ENCODE measurements around the gene NUDT3.
"Not testable (repeated sequence)": the region's sequence is repeated elsewhere in the genome, so short reads cannot be mapped to it uniquely, and the experiment has no call there.

The NUDT3 gene

DNA sequence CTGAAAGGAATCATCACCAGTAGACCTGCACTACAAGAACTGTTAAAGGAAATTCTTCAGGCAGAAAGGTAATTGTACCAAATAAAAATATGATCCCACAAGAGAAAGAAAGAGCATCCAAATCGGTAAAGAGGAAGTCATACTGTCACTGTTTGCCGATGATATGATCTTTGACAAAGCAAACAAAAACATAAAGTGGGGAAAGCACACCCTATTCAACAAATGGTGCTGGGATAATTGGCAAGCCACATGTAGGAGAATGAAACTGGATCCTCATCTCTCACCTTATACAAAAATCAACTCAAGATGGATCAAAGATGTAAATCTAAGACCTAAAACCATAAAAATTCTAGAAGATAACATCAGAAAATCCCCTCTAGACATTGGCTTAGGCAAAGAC, 140.1 kb downstream of the NUDT3 start:
- not testable (repeated sequence) for DNase-seq (ENCODE audit: low spot score)

DNA sequence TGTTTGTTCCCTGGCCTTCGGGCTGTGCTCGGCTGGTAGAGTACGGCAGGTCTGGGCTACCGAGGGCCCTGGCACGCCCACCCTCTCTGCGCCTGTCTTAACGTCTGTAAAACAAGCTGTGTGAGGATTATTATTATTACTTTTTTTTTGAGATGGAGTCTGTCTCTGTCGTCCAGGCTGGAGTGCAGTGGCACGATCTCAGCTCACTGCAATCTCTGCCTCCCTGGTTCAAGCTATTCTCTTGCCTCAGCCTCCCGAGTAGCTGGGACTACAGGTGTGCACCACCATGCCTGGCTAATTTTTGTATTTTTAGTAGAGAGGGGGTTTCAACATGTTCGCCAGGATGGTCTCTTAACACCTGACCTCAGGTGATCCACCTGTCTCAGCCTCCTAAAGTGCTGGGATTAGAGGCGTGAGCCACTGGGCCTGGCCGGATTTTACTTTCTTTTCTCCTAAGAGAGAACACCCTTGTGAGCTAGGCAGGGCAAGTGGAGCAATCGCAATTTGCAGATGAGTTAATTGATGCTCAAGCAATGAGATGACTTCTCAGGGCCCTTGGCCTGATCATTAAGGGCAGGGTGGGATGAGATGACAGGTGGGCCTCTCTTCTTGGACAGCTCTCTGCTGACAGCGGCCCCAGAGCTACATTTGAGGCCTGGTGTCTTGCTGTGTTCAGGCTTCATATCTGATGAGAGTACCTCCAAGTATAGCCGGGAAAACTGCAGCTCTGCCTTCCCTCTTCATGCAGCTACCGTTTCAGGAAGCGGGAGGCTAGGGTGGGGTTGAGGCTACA, 142.8 kb downstream of the NUDT3 start:
- DNase-seq (ENCODE audit: low spot score) = peak; percentile 1

DNA sequence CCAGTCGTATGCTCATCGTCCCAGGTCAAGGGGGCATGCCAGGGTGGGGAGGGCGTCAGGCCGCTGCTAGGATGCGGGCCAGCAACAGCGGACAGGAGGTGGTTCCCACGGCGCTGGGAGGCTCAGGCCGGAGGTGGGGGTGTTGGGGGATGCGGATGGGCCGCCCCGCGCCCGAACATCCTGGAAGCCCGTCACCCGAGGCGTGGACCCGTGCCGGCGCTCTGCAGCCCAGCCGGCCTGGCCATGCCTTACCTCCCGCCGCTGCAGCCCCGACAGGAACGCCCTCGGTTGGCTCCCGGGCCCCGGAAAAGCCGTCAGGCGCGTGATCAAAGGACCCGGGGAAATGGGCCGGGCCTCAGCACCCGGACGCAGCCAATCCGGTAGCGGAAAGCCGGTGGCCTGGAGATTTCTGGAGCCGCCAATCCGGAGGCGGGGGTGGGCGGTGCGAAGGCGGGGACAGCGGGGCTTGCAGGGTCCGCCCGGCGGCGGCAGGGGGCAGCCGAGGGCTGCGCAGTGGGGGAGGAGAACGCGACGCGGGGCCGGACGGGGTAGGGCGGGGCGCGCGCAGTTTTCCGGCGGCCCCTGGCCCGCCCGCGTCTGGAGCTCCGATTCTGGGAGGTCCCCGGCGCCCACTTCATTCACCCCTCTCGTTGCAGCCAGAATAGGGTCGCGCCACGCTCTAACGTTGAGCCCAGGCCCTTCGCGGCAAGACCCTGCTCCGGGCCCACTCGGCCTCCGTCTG, 143.6 kb downstream of the NUDT3 start, which contains the start of gene SMIM29:
TSS of gene SMIM29 (minus strand) at position 280 of the 742 bp plus-strand sequence. CDS start 1,215 bp downstream, outside the sequence.
- peak; percentile 98 for DNase-seq (ENCODE audit: low spot score)

DNA sequence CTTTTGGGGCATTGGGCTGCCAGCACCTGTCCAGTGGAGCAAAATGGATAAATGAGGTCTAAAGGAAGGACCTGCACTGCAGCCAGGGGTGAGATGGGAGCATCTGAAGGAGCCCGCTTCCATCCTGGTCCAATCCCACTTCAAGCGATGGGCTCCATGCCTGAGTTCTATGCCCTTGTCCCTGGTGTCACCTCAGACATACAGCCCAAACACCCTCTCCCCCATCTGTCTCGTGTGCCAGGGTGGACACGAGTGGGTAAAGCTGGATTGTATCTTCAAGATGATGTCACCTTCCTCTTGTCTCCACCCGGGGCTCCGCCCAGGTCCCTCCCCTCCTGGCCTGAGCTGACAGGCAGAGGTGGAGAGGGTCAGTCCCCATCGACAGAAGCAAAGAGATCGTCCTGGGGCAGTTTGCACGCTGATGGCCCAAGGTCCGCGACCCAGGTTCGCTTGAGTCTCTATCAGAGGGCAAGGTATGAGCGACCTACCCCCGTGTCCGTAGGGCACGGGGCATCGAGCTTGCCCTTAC, 144.2 kb downstream of the NUDT3 start:
- DNase-seq (ENCODE audit: low spot score) = peak; percentile 64

DNA sequence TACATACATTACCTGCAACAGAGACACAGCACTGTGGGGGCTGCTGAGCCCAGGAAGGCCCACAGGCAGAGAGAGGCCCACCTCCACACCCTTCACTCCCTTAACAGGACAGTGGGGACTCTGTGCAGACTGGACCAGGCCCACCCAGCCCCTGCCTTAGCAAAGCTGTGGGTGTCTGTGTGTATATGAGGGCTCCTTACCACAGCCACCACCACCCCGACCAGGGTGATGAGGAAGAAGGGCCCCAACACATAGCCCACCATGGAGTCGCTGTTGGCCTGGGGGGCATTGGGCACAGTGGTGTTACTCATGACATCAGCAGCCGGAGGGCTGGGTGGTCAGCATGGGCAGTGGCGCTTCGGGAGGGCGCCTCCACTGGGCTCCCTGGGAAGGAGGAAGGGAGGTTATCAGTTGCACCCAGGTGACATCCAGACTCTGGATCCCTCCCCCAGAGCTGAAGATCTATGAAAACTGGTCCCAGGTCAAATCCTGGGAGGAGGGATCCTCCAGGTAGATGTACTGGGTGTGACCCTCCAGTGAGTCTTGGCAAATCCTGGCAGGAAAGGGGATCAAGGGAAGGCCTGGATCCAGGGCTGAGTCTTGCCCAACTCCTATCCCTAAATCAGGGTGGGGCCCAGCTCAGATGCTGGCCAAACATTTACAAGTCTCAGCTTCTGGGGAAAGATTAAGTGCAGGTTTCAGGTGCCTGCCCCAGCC, 144.8 kb downstream of the NUDT3 start:
- peak; percentile 5 for DNase-seq (ENCODE audit: low spot score)

DNA sequence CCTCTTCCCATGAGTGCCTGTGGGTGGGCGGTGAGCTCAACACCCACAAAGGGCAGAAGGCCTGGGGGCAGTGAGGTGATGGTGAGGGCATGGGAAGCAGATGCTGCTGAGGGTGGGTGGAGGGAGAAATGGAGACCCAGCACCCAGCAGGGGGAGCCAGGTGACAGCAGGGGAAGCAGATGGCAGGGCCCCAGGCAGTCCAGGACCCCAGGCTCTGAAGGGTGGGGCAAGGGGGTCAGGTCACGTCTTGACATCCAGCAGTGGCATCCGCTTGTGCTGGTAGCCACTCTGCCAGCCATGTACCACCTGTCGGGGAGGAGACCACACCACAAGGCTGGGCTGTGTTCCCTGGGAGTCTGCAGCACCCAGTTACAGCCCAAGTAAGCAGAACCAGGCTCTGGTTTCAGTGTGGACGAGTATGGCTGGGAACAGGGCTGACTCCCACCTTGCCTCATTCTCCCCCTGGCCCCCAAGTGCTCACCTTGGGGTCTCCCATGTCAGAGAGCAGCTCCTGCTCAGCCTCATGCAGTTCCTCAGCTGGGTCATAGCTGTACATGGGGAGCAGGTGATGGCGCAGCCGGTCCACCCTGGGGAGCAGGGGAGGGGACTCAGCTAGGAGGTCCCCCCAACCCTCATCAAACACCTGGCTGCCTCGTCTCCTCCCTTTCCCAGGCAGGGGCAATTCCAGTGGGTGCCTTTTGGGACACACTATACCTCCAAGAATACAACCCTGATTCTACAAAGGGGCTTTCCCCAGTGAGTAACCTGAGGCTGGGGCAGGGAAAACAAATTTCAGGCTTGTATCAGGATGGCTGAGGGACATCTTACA, 145.7 kb downstream of the NUDT3 start:
- peak; percentile 19 for DNase-seq (ENCODE audit: low spot score)

DNA sequence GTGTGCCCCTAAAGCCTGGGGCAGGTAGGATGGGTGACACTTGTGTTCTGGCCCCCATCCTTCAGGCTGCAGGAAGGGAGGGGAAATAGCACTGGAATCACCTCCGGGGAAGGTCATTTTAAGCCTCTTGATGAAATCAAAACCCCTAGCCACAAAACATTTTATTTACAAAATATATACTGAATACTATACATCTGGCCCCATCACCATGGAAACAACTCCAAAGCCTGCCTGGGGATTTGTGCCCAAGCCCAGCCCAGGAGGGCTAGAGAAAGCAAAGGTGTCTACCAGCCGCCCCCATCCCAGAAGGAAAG, 146.3 kb downstream of the NUDT3 start:
- DNase-seq (ENCODE audit: low spot score) = no peak

DNA sequence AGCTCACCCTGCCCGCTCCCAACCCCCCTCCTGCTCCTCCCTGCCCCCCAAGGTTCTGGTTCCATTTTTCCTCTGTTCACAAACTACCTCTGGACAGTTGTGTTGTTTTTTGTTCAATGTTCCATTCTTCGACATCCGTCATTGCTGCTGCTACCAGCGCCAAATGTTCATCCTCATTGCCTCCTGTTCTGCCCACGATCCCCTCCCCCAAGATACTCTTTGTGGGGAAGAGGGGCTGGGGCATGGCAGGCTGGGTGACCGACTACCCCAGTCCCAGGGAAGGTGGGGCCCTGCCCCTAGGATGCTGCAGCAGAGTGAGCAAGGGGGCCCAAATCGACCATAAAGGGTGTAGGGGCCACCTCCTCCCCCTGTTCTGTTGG, 146.7 kb downstream of the NUDT3 start:
- DNase-seq (ENCODE audit: low spot score) = not testable (repeated sequence)

DNA sequence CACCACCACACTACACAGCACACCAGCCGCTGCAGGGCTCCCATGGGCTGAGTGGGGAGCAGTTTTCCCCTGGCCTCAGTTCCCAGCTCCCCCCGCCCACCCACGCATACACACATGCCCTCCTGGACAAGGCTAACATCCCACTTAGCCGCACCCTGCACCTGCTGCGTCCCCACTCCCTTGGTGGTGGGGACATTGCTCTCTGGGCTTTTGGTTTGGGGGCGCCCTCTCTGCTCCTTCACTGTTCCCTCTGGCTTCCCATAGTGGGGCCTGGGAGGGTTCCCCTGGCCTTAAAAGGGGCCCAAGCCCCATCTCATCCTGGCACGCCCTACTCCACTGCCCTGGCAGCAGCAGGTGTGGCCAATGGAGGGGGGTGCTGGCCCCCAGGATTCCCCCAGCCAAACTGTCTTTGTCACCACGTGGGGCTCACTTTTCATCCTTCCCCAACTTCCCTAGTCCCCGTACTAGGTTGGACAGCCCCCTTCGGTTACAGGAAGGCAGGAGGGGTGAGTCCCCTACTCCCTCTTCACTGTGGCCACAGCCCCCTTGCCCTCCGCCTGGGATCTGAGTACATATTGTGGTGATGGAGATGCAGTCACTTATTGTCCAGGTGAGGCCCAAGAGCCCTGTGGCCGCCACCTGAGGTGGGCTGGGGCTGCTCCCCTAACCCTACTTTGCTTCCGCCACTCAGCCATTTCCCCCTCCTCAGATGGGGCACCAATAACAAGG, 147.3 kb downstream of the NUDT3 start:
- not testable (repeated sequence) for DNase-seq (ENCODE audit: low spot score)

DNA sequence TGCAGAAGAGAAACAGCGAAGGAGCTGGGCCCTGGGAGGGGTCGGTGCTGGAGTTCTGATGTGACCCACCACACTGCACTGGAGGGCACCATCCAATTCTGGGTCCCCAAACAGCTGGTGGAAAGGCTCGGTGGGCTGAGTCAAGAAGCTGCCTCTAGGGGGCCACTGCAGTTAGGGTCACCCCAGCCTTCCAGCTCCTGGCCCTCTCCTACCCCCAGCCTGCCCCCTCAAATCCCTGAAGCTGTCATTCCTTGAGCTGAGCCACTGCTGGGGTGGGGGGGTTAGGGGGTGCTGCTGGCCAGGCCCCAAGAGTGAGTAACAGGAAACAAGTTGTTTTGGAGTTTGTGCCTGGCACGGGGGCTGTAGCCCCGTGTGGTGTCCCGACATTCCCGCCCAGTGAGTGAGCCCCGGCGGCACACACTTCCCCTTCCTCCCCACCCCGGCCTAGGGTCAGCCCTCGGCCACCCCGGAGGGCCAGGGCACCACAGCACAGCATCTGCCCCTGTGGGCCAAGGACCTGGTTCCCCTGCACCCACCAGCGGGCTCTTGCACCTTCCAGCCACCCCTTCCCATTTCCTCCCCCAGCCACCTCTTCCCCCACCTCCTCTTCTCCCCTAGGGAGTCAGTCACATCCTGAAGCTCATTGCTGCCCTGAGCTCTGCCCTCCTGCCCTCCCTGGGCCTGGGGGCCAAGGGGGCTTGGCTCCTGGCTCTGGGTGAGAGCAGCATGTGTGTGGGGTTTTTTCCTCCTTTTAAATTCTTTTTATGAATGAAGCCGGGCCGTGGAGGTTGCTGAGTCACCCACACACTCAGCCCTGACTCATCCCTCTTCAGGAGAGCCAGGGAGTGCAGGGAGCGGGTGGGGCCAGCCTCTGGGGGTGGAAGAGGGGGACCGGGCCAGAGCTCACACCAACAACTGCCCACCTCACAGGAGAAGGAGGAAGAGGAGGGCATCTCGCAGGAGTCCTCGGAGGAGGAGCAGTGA, 148.3 kb downstream of the NUDT3 start:
- DNase-seq (ENCODE audit: low spot score) = peak; percentile 94

DNA sequence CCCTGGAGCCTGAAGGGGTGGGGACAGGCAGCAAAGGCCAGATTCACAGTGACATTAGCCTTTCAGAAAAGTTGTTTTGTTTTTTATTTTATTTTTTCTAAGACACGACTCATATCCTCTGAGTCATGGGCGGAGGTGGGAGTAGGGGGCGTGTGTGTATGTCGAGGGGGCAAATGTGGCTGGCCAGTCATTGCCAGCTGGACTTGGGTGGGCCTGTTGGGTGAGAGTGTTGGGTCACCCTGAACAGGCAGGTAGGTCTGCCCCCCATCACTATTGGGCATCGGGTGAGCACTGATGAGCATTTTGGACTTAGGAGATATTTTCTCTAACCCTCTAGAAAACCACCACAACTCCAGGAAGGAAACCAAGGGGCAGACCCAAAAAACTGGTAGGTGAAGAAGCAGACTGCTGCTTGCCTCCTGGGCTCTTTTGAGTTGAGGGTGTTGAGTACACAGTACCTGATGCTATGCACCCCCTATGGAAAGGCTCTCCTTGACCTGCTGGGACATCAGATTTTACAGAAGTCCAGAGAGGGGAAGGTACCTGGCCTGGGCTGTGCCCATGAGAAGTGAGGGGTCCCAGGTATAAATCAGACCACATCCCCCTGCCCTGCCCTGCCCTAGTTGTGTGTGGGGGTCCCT, 149.2 kb downstream of the NUDT3 start:
- DNase-seq (ENCODE audit: low spot score) = no peak

DNA sequence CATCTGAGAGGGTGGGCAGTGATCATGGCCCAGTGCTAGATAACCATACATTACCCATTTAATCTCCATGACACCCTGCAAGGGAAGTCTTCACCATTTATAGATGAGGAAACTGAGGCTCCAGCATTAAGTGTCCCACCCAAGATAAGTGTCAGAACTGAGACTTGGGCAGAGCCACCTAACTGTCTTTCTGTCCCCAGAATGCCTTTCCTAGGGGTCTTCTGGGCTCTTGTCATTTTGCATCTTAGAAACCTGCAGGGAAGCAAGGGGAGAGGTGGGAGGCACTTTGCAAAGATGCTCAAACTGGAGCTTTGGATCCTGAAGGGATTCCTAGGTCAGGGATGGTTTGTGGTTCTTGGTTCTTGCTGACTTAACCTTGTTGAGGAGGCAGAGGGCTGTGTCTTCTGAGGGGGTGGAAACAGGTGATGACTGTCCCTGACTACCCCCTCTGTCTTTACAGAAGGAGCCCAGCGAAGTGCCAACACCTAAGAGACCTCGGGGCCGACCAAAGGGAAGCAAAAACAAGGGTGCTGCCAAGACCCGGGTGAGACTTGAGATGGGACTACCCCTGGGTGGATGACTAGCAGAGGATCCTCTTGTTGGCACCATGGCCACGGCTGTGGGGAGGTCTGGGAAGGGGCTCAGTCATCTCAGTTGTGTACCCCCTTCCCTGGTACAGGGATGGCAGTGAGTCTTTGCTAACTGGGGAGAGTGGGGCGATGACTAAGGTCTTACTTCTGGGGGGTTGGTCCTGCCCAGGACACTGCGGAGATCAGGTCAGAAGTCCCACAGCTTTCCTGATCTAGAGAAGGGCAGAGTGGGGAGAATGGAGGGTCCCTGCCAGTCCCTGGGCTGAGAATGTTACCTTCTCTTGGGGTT, 150.0 kb downstream of the NUDT3 start:
- peak; percentile 40 for DNase-seq (ENCODE audit: low spot score)

DNA sequence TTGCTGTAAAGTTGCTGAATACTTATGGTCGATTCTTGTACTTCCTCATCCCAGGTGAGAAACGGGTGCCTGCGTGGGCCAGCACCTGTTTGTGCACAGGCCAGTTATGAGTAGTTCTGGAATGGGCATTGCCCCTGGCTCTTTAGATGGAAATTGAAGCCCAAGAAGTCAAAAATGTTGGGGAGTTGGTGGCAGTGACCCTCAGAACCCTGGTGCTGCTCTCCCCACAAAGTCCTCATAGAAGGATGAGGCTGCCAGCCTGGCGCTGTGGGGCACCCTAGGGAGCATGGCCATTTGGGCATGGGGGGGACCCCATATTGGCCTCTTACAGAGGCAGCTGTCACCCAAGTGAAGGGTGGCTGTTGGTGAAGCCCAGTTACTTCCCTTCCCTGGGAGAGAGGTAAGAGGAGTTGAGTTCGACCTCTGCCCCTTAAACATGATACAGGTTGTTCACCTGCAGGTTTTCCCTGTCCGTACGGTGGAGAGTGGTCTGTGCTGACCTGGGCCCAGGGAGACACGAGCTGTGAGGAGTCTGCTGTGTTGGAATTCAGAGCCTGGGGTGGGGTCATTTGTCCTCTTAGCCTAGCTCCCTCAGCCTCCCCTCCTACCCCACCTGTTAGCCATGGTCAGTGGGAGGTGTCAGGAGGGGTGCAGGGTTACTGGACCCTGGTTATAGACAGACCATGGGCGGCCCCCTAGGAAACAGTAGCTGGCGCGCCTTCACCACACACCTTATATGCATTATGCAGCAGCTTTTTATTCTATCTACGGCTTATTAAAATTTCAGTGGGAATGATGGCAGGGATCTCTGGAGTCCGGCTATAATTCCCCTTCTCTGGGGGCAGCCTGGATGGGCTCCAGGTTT, 150.9 kb downstream of the NUDT3 start:
- no peak for DNase-seq (ENCODE audit: low spot score)

DNA sequence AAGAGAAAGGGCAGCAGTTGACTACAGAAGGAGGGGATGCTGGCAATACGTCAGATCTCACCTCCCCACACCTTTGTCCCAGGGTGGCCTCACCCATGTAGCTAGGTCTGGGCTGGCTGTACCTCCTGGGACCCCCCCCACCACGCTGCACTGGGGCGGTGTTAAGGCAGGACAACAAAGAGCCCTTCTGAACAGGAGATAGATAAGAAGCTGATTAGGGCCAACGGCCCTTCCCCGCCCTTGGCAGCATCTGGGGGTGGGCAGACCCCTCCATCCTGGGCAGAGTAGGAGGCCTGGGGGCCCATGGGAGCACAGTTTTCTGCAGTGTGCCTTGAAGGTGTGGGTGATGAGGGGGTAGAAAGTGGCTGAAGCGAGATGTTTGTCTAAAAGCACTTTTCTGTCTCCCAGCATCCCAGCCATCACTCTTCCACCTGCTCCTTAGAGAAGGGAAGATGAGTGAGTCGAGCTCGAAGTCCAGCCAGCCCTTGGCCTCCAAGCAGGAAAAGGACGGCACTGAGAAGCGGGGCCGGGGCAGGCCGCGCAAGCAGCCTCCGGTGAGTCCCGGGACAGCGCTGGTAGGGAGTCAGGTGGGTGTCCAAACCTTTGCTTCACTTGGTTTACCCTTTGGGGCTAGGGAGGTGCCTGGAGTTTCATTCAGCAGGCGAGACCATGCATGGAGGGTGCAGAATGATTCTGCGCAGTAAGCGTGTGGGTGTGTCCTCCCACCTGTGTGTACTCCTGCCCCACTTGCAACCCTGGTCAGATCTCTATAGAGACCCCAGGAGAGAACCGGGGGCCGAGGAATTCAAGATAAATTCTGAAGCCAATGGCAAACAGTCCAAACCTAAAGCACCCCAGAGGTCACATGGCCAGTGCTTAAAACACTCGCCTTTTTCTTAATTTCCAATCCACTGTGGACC, 151.9 kb downstream of the NUDT3 start:
- DNase-seq (ENCODE audit: low spot score) = peak; percentile 5

DNA sequence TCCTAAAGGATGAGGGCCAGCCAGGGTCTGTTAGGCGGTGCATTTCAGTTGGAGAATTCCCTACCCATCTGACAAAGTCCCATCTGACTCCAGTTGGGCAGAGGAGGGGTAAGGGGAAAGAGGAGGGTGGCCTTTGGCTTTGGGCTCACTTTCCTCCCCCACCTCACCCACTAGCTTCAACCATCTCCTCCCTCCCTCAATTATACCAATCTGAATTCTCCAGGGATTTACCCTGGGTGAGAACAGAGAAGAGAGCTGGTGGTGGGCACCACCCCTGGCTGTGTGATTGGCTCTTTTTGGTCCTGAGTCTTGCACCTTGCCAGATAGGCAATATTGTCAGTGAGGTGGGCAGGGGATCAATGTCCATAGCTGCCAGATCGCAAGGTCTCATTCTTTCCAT, 152.6 kb downstream of the NUDT3 start:
- no peak for DNase-seq (ENCODE audit: low spot score)

DNA sequence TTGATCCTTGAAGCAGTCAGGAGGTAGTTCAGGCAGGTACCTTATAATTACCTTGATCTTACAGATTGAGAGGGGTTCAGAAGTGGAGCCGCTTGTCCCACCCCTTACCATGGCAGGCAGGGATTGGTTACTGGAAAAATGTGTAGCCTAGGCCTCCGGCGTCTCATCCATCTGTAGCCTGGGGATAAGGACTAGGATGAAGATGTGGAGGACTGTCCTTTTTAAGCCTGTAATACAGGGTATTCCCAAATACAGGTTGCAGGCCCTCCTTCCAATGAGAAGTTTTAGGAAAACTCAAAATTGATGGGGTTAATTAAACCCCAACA, 153.0 kb downstream of the NUDT3 start:
- DNase-seq (ENCODE audit: low spot score) = peak; percentile 4

All from AG08396 (cell line).